Measurements from ENCODE around the gene MAN2B2.
A peak's percentile ranks its signal among the peaks of the same experiment; 100 is the strongest.

Gene MAN2B2

GRCh38 chr4:6620296-6620695, 45.3 kb downstream of the MAN2B2 start:
- no peak overlapping the region for H2AFZ ChIP-seq (ENCODE audit: low read length)
- peak overlapping the region; percentile 56 for H3K14ac ChIP-seq (ENCODE audit: low read length)
- no peak overlapping the region for H2BK120ac ChIP-seq (ENCODE audit: low read depth, low read length)
- H3K4me3 ChIP-seq (ENCODE audit: low read length in 2 of 2) = peak overlapping the region in 1 of 2 donors; percentile 16
- WGBS, 2 donors (ENCODE audit: extremely low coverage in 2 of 2, insufficient read length in 2 of 2, insufficient replicate concordance in 1 of 2) = 100% methylated on average over 1 of the region's 10 CpGs; no CpG with 5 or more reads in 1 of the 2 donors
- H2BK15ac ChIP-seq (ENCODE audit: low read length) = no peak overlapping the region
- H2BK5ac ChIP-seq (ENCODE audit: low read length) = no peak overlapping the region
- H3K36me3 ChIP-seq (replicated peaks in 1 of 2; ENCODE audit: control insufficient read depth in 2 of 2, insufficient read depth in 2 of 2, low read length in 2 of 2) = peaks cover 7 to 29% of the 10 kb centered on the region in 2 donors
- H3K4me2 ChIP-seq (ENCODE audit: insufficient read depth, low read length, poor library complexity, severe bottlenecking) = no peak overlapping the region
- H4K8ac ChIP-seq (ENCODE audit: low read depth, low read length) = peak overlapping the region; percentile 43
- no peak overlapping the region for H3K27ac ChIP-seq (replicated peaks; ENCODE audit: low read length)
- H2AK5ac ChIP-seq (ENCODE audit: low read depth, low read length) = no peak overlapping the region
- H3K18ac ChIP-seq (ENCODE audit: low read length) = no peak overlapping the region
- H4K91ac ChIP-seq (ENCODE audit: low read depth, low read length, poor library complexity) = no peak overlapping the region
- peak overlapping the region; percentile 9 for H3K9ac ChIP-seq (ENCODE audit: low read depth, low read length, poor library complexity)
- H3K23ac ChIP-seq (ENCODE audit: low read depth, low read length, poor library complexity) = no peak overlapping the region
- H3K4ac ChIP-seq (ENCODE audit: low read length) = peak overlapping the region; percentile 76
- H3K79me1 ChIP-seq (ENCODE audit: low read depth, low read length) = peaks cover 4% of the 10 kb centered on the region
- no peaks in the 10 kb centered on the region for H3K4me1 ChIP-seq (ENCODE audit: control insufficient read depth in 2 of 2, insufficient read depth in 1 of 2, low read depth in 1 of 2, low read length in 2 of 2)
- no peaks in the 10 kb centered on the region for H3K27me3 ChIP-seq (ENCODE audit: control insufficient read depth in 3 of 3, insufficient read depth in 3 of 3, low read depth in 1 of 3, low read length in 3 of 3)
- DNase-seq (ENCODE audit: low spot score) = no peak
- no peak overlapping the region for H2BK12ac ChIP-seq (ENCODE audit: low read length)
- no peaks in the 10 kb centered on the region for H3K9me3 ChIP-seq (replicated peaks in 1 of 2; ENCODE audit: control insufficient read depth in 2 of 2, insufficient read depth in 1 of 2, low read depth in 1 of 2, low read length in 2 of 2)

GRCh38 chr4:6620891-6621555, 46.0 kb downstream of the MAN2B2 start:
- Histone ChIP-seq H2AK5ac (ENCODE audit: low read depth, low read length) (no peak overlapping the region), H3K4ac (ENCODE audit: low read length) (no peak overlapping the region), H3K27me3 (ENCODE audit: control insufficient read depth in 3 of 3, insufficient read depth in 3 of 3, low read depth in 1 of 3, low read length in 3 of 3) (no peaks in the 10 kb centered on the region), H2BK120ac (ENCODE audit: low read depth, low read length) (no peak overlapping the region), H3K27ac (replicated peaks; ENCODE audit: low read length) (no peak overlapping the region), H3K14ac (ENCODE audit: low read length) (peak overlapping the region; percentile 56), H3K18ac (ENCODE audit: low read length) (no peak overlapping the region), H4K8ac (ENCODE audit: low read depth, low read length) (peak overlapping the region; percentile 92), H3K9ac (ENCODE audit: low read depth, low read length, poor library complexity) (no peak overlapping the region), H2BK12ac (ENCODE audit: low read length) (no peak overlapping the region), H3K79me1 (ENCODE audit: low read depth, low read length) (peaks cover 4% of the 10 kb centered on the region), H3K36me3 (replicated peaks in 1 of 2; ENCODE audit: control insufficient read depth in 2 of 2, insufficient read depth in 2 of 2, low read length in 2 of 2) (peaks cover 7 to 29% of the 10 kb centered on the region in 2 donors), H3K9me3 (replicated peaks in 1 of 2; ENCODE audit: control insufficient read depth in 2 of 2, insufficient read depth in 1 of 2, low read depth in 1 of 2, low read length in 2 of 2) (no peaks in the 10 kb centered on the region), H3K4me2 (ENCODE audit: insufficient read depth, low read length, poor library complexity, severe bottlenecking) (no peak overlapping the region), H3K4me1 (ENCODE audit: control insufficient read depth in 2 of 2, insufficient read depth in 1 of 2, low read depth in 1 of 2, low read length in 2 of 2) (no peaks in the 10 kb centered on the region), H2BK15ac (ENCODE audit: low read length) (peak overlapping the region; percentile 26), H3K4me3 (ENCODE audit: low read length in 2 of 2) (no peak overlapping the region), H2BK5ac (ENCODE audit: low read length) (no peak overlapping the region), H2AFZ (ENCODE audit: low read length) (no peak overlapping the region), H4K91ac (ENCODE audit: low read depth, low read length, poor library complexity) (peak overlapping the region; percentile 72), H3K23ac (ENCODE audit: low read depth, low read length, poor library complexity) (peak overlapping the region; percentile 91)
- no peak for DNase-seq (ENCODE audit: low spot score)
- WGBS, 2 donors (ENCODE audit: extremely low coverage in 2 of 2, insufficient read length in 2 of 2, insufficient replicate concordance in 1 of 2) = no CpG with 5 or more reads among the region's 10 CpGs

GRCh38 chr4:6621556-6621927, 46.6 kb downstream of the MAN2B2 start:
- Histone ChIP-seq H3K27ac (replicated peaks; ENCODE audit: low read length) (no peak overlapping the region), H2BK120ac (ENCODE audit: low read depth, low read length) (no peak overlapping the region), H3K4me1 (ENCODE audit: control insufficient read depth in 2 of 2, insufficient read depth in 1 of 2, low read depth in 1 of 2, low read length in 2 of 2) (no peaks in the 10 kb centered on the region), H3K9me3 (replicated peaks in 1 of 2; ENCODE audit: control insufficient read depth in 2 of 2, insufficient read depth in 1 of 2, low read depth in 1 of 2, low read length in 2 of 2) (no peaks in the 10 kb centered on the region), H3K27me3 (ENCODE audit: control insufficient read depth in 3 of 3, insufficient read depth in 3 of 3, low read depth in 1 of 3, low read length in 3 of 3) (no peaks in the 10 kb centered on the region), H3K4me3 (ENCODE audit: low read length in 2 of 2) (no peak overlapping the region), H2AFZ (ENCODE audit: low read length) (no peak overlapping the region), H3K4me2 (ENCODE audit: insufficient read depth, low read length, poor library complexity, severe bottlenecking) (no peak overlapping the region), H2AK5ac (ENCODE audit: low read depth, low read length) (no peak overlapping the region), H2BK5ac (ENCODE audit: low read length) (no peak overlapping the region), H4K8ac (ENCODE audit: low read depth, low read length) (no peak overlapping the region), H2BK12ac (ENCODE audit: low read length) (no peak overlapping the region), H3K79me1 (ENCODE audit: low read depth, low read length) (peaks cover 4% of the 10 kb centered on the region), H4K91ac (ENCODE audit: low read depth, low read length, poor library complexity) (no peak overlapping the region), H3K14ac (ENCODE audit: low read length) (no peak overlapping the region), H2BK15ac (ENCODE audit: low read length) (no peak overlapping the region), H3K9ac (ENCODE audit: low read depth, low read length, poor library complexity) (no peak overlapping the region), H3K4ac (ENCODE audit: low read length) (no peak overlapping the region), H3K18ac (ENCODE audit: low read length) (peak overlapping the region; percentile 27), H3K23ac (ENCODE audit: low read depth, low read length, poor library complexity) (peak overlapping the region; percentile 53), H3K36me3 (replicated peaks in 1 of 2; ENCODE audit: control insufficient read depth in 2 of 2, insufficient read depth in 2 of 2, low read length in 2 of 2) (peaks cover 5 to 23% of the 10 kb centered on the region in 2 donors)
- WGBS, 2 donors (ENCODE audit: extremely low coverage in 2 of 2, insufficient read length in 2 of 2, insufficient replicate concordance in 1 of 2) = no CpG with 5 or more reads among the region's 13 CpGs
- no peak for DNase-seq (ENCODE audit: low spot score)

GRCh38 chr4:6622744-6623143, 47.8 kb downstream of the MAN2B2 start:
- Histone ChIP-seq H3K4me2 (ENCODE audit: insufficient read depth, low read length, poor library complexity, severe bottlenecking) (no peak overlapping the region), H3K18ac (ENCODE audit: low read length) (peak overlapping the region; percentile 76), H2BK120ac (ENCODE audit: low read depth, low read length) (no peak overlapping the region), H3K9ac (ENCODE audit: low read depth, low read length, poor library complexity) (no peak overlapping the region), H3K36me3 (replicated peaks in 1 of 2; ENCODE audit: control insufficient read depth in 2 of 2, insufficient read depth in 2 of 2, low read length in 2 of 2) (peaks cover 4 to 14% of the 10 kb centered on the region in 2 donors), H3K23ac (ENCODE audit: low read depth, low read length, poor library complexity) (no peak overlapping the region), H3K27me3 (ENCODE audit: control insufficient read depth in 3 of 3, insufficient read depth in 3 of 3, low read depth in 1 of 3, low read length in 3 of 3) (no peaks in the 10 kb centered on the region), H3K14ac (ENCODE audit: low read length) (no peak overlapping the region), H3K4ac (ENCODE audit: low read length) (no peak overlapping the region), H3K4me1 (ENCODE audit: control insufficient read depth in 2 of 2, insufficient read depth in 1 of 2, low read depth in 1 of 2, low read length in 2 of 2) (no peaks in the 10 kb centered on the region), H4K91ac (ENCODE audit: low read depth, low read length, poor library complexity) (no peak overlapping the region), H2AFZ (ENCODE audit: low read length) (no peak overlapping the region), H3K79me1 (ENCODE audit: low read depth, low read length) (peaks cover 2% of the 10 kb centered on the region), H3K9me3 (replicated peaks in 1 of 2; ENCODE audit: control insufficient read depth in 2 of 2, insufficient read depth in 1 of 2, low read depth in 1 of 2, low read length in 2 of 2) (no peaks in the 10 kb centered on the region), H2AK5ac (ENCODE audit: low read depth, low read length) (no peak overlapping the region), H3K4me3 (ENCODE audit: low read length in 2 of 2) (no peak overlapping the region), H3K27ac (replicated peaks; ENCODE audit: low read length) (no peak overlapping the region), H2BK5ac (ENCODE audit: low read length) (no peak overlapping the region), H2BK12ac (ENCODE audit: low read length) (no peak overlapping the region), H2BK15ac (ENCODE audit: low read length) (no peak overlapping the region), H4K8ac (ENCODE audit: low read depth, low read length) (no peak overlapping the region)
- WGBS, 2 donors (ENCODE audit: extremely low coverage in 2 of 2, insufficient read length in 2 of 2, insufficient replicate concordance in 1 of 2) = no CpG with 5 or more reads among the region's 2 CpGs
- DNase-seq (ENCODE audit: low spot score) = no peak
